ENCODE data around the gene SFMBT1. TPM values are rescaled to one million over a fixed set of nuclear protein-coding genes. Genes with fewer than 3 reads are reported as not detected.

The SFMBT1 gene
- total RNA-seq, 1 donor from 2014 or later = 5.5 TPM

GRCh38 chr3:52896613-52897012 lies 149.3 kb downstream of the SFMBT1 start:
- Mint-ChIP-seq H3K27me3 (ENCODE audit: low read depth, unreplicated experiment) (peaks cover 2% of the 10 kb centered on the region), H3K27ac (ENCODE audit: unreplicated experiment) (no peak overlapping the region), H3K36me3 (ENCODE audit: low read depth, unreplicated experiment) (peaks cover 8% of the 10 kb centered on the region), H3K4me3 (ENCODE audit: unreplicated experiment) (peak overlapping the region; percentile 95), H3K9me3 (ENCODE audit: unreplicated experiment) (no peaks in the 10 kb centered on the region), H3K4me1 (ENCODE audit: low read depth, unreplicated experiment) (peaks cover 3% of the 10 kb centered on the region)
- Histone ChIP-seq H3K27me3 (ENCODE audit: insufficient read depth, low read length) (no peaks in the 10 kb centered on the region), H3K4me3 (ENCODE audit: insufficient read depth, low read depth, low read length) (peak overlapping the region; percentile 77), H3K9me3 (ENCODE audit: insufficient read depth, low read depth, low read length) (no peaks in the 10 kb centered on the region), H3K79me2 (ENCODE audit: insufficient read depth, low read length) (peaks cover 30% of the 10 kb centered on the region), H3K9ac (ENCODE audit: low read length) (peak overlapping the region; percentile 80), H3K36me3 (ENCODE audit: insufficient read depth, low read length) (no peaks in the 10 kb centered on the region), H2AFZ (ENCODE audit: low read depth, low read length) (peak overlapping the region; percentile 79), H3K27ac (ENCODE audit: low read depth, low read length) (peak overlapping the region; percentile 30), H3K4me1 (ENCODE audit: insufficient read depth, low read length) (peaks cover 8% of the 10 kb centered on the region), H3K4me2 (ENCODE audit: low read length) (peak overlapping the region; percentile 96), H4K20me1 (ENCODE audit: insufficient read depth, low read length) (peaks cover 39% of the 10 kb centered on the region)
- FAIRE-seq (no peak), DNase-seq (ENCODE audit: low read depth) (no peak)
- no peak for TF ChIP-seq EZH2 (IDR thresholded peaks at IDR 0.05; ENCODE audit: insufficient read depth, low read length)
- TF ChIP-seq, protein P1, sequence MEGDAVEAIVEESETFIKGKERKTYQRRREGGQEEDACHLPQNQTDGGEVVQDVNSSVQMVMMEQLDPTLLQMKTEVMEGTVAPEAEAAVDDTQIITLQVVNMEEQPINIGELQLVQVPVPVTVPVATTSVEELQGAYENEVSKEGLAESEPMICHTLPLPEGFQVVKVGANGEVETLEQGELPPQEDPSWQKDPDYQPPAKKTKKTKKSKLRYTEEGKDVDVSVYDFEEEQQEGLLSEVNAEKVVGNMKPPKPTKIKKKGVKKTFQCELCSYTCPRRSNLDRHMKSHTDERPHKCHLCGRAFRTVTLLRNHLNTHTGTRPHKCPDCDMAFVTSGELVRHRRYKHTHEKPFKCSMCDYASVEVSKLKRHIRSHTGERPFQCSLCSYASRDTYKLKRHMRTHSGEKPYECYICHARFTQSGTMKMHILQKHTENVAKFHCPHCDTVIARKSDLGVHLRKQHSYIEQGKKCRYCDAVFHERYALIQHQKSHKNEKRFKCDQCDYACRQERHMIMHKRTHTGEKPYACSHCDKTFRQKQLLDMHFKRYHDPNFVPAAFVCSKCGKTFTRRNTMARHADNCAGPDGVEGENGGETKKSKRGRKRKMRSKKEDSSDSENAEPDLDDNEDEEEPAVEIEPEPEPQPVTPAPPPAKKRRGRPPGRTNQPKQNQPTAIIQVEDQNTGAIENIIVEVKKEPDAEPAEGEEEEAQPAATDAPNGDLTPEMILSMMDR (IDR thresholded peaks at IDR 0.05; ENCODE audit: insufficient read depth, low read depth, low read length) = no peak

DNA sequence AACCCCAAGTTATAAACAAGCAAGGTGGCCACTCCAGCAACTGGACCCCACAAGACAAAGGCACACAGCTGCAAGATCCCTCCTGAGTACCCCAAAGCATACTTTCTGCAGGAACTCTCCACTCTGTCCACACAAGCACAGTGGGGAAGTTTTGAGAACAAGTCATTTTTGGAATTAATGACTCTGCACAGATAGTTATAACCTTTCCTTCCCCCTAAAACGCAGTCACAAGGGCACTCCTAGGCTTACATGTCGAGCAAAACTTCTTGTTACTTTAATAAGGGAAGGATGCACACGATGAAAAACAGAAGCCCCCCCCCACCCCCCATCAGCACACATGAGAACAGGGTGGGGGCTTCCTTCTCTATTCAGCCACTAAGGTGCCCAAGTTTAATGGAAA lies 149.7 kb downstream of the SFMBT1 start:
- Histone ChIP-seq H3K27me3 (ENCODE audit: insufficient read depth, low read length) (no peaks in the 10 kb centered on the region), H3K27ac (ENCODE audit: low read depth, low read length) (no peak overlapping the region), H2AFZ (ENCODE audit: low read depth, low read length) (no peak overlapping the region), H3K79me2 (ENCODE audit: insufficient read depth, low read length) (peaks cover 30% of the 10 kb centered on the region), H3K4me3 (ENCODE audit: insufficient read depth, low read depth, low read length) (peak overlapping the region; percentile 77), H3K4me2 (ENCODE audit: low read length) (peak overlapping the region; percentile 96), H4K20me1 (ENCODE audit: insufficient read depth, low read length) (peaks cover 43% of the 10 kb centered on the region), H3K36me3 (ENCODE audit: insufficient read depth, low read length) (no peaks in the 10 kb centered on the region), H3K9ac (ENCODE audit: low read length) (peak overlapping the region; percentile 80), H3K9me3 (ENCODE audit: insufficient read depth, low read depth, low read length) (no peaks in the 10 kb centered on the region), H3K4me1 (ENCODE audit: insufficient read depth, low read length) (peaks cover 8% of the 10 kb centered on the region)
- peaks cover 2% of the 10 kb centered on the region for H3K27me3 Mint-ChIP-seq (ENCODE audit: low read depth, unreplicated experiment)
- H3K4me3 Mint-ChIP-seq (ENCODE audit: unreplicated experiment) = peak overlapping the region; percentile 95
- peaks cover 3% of the 10 kb centered on the region for H3K4me1 Mint-ChIP-seq (ENCODE audit: low read depth, unreplicated experiment)
- no peak for TF ChIP-seq EZH2 (IDR thresholded peaks at IDR 0.05; ENCODE audit: insufficient read depth, low read length)
- TF ChIP-seq, protein P1 (IDR thresholded peaks at IDR 0.05; ENCODE audit: insufficient read depth, low read depth, low read length) = no peak
- H3K27ac Mint-ChIP-seq (ENCODE audit: unreplicated experiment) = no peak overlapping the region
- H3K9me3 Mint-ChIP-seq (ENCODE audit: unreplicated experiment) = no peaks in the 10 kb centered on the region
- no peak for DNase-seq (ENCODE audit: low read depth)
- FAIRE-seq = no peak
- peaks cover 8% of the 10 kb centered on the region for H3K36me3 Mint-ChIP-seq (ENCODE audit: low read depth, unreplicated experiment)

DNA sequence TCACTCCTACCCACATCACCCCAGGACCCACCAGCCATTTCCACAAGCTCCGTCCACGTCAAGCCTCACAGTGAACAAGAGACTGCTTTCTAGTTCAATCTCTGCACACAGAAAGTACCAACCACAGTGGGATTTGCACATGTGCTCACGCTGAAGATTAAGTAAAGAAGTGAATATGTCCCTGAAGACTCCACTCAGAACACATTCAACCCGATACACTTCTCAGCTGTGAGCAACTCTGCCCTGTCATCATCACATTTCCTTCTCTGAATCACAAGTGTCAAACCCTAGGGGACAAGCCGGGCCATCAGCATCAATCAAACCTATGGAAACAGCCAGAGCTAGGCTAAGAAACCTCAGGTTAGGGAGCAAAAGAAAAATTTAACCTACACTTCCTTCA lies 150.5 kb downstream of the SFMBT1 start:
- H3K4me1 ChIP-seq (ENCODE audit: insufficient read depth, low read length) = peaks cover 8% of the 10 kb centered on the region
- H3K27ac Mint-ChIP-seq (ENCODE audit: unreplicated experiment) = no peak overlapping the region
- H3K79me2 ChIP-seq (ENCODE audit: insufficient read depth, low read length) = peaks cover 31% of the 10 kb centered on the region
- H3K27me3 ChIP-seq (ENCODE audit: insufficient read depth, low read length) = no peaks in the 10 kb centered on the region
- H3K4me2 ChIP-seq (ENCODE audit: low read length) = no peak overlapping the region
- H3K4me1 Mint-ChIP-seq (ENCODE audit: low read depth, unreplicated experiment) = peaks cover 3% of the 10 kb centered on the region
- no peaks in the 10 kb centered on the region for H3K9me3 Mint-ChIP-seq (ENCODE audit: unreplicated experiment)
- H3K36me3 ChIP-seq (ENCODE audit: insufficient read depth, low read length) = no peaks in the 10 kb centered on the region
- H4K20me1 ChIP-seq (ENCODE audit: insufficient read depth, low read length) = peaks cover 47% of the 10 kb centered on the region
- DNase-seq (ENCODE audit: low read depth) = no peak
- peak overlapping the region; percentile 95 for H3K4me3 Mint-ChIP-seq (ENCODE audit: unreplicated experiment)
- H3K4me3 ChIP-seq (ENCODE audit: insufficient read depth, low read depth, low read length) = no peak overlapping the region
- no peak overlapping the region for H2AFZ ChIP-seq (ENCODE audit: low read depth, low read length)
- no peak for TF ChIP-seq EZH2 (IDR thresholded peaks at IDR 0.05; ENCODE audit: insufficient read depth, low read length)
- TF ChIP-seq, protein P1 (IDR thresholded peaks at IDR 0.05; ENCODE audit: insufficient read depth, low read depth, low read length) = no peak
- H3K9me3 ChIP-seq (ENCODE audit: insufficient read depth, low read depth, low read length) = no peaks in the 10 kb centered on the region
- peaks cover under 1% of the 10 kb centered on the region for H3K27me3 Mint-ChIP-seq (ENCODE audit: low read depth, unreplicated experiment)
- H3K27ac ChIP-seq (ENCODE audit: low read depth, low read length) = no peak overlapping the region
- H3K9ac ChIP-seq (ENCODE audit: low read length) = no peak overlapping the region
- peaks cover 8% of the 10 kb centered on the region for H3K36me3 Mint-ChIP-seq (ENCODE audit: low read depth, unreplicated experiment)
- no peak for FAIRE-seq
